BLaER1 treated with 17β-estradiol and CSF1 and Interleukin-3, amounts not matched to agents 10 nM and 100 nM (cell line): Measurements from ENCODE around the gene NTM.

Experiments
- H3K27ac ChIP-seq, 11 experiments: shearing (Covaris generic); formaldehyde crosslinking; 2 replicates each; pipeline ENCODE4 v1.8.1; 2022
- H3K27me3 ChIP-seq, 11 experiments: shearing (Covaris generic); formaldehyde crosslinking; 2 replicates each; pipeline ENCODE4 v1.8.1; 2022
- H3K36me3 ChIP-seq, 11 experiments: shearing (Covaris generic); formaldehyde crosslinking; 2 replicates each; pipeline ENCODE4 v1.8.1; 2022
- H3K4me1 ChIP-seq, 10 experiments: shearing (Covaris generic); formaldehyde crosslinking; 2 replicates each; pipeline ENCODE4 v1.8.1; 2022
- H3K4me2 ChIP-seq, 11 experiments: shearing (Covaris generic); formaldehyde crosslinking; 2 replicates each; pipeline ENCODE4 v1.8.1; 2022
- H3K4me3 ChIP-seq, 10 experiments: shearing (Covaris generic); formaldehyde crosslinking; 2 replicates each; pipeline ENCODE4 v1.8.1; 2022
- H3K9ac ChIP-seq, 11 experiments: shearing (Covaris generic); formaldehyde crosslinking; 2 replicates each; pipeline ENCODE4 v1.8.1; 2022
- H3K9me3 ChIP-seq, 11 experiments: shearing (Covaris generic); formaldehyde crosslinking; replicated peaks in 1 of 11; 2 replicates each; pipeline ENCODE4 v1.8.1; 2022
- H4K20me1 ChIP-seq, 11 experiments: shearing (Covaris generic); formaldehyde crosslinking; 2 replicates each; pipeline ENCODE4 v1.8.1; 2022
- Cebpa-rat ChIP-seq, 11 experiments: shearing (Covaris generic); IDR thresholded peaks; 2 replicates each; pipeline ENCODE4 v1.8.1; 2022

The NTM gene

GRCh38 chr11:131841925-131842635, 471.7 kb downstream of the NTM start:
- Histone ChIP-seq H3K4me3 (no peak overlapping the region), H3K4me2 (peak overlapping the region in 5 of 11 experiments; percentile 13 to 59 (median 44); a peak in 8 of 22 replicates), H3K27me3 (no peaks in the 10 kb centered on the region), H4K20me1 (no peaks in the 10 kb centered on the region), H3K27ac (peak overlapping the region in 3 of 11 experiments; percentile 2 to 56 (median 21); a peak in 3 of 22 replicates), H3K36me3 (no peaks in the 10 kb centered on the region), H3K9me3 (no peaks in the 10 kb centered on the region), H3K4me1 (peaks cover 0 to 24% (median 13%) of the 10 kb centered on the region in 10 experiments; a peak in 14 of 20 replicates), H3K9ac (no peak overlapping the region)
- TF ChIP-seq Cebpa-rat (IDR thresholded peaks at IDR 0.05), result no peak

DNA sequence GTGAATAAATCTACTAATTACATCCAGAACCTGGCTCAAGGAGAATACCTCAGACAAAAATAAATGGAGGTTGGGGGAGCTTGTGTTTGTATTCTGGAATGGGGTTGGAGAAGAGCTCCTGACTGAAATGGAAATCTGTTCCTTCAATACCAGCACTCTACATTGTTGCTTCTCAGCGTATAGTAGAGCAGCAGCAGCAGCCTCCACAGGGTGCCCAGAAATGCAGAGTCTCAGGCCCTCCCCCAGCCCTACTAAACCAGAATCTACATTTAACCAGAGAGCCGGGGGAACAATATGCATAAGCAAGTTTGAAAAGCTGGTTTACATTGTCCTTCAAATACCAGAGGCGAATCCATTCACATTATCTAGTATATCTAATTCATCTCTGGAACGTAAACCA, 474.8 kb downstream of the NTM start:
- Histone ChIP-seq H3K36me3 (no peaks in the 10 kb centered on the region), H3K4me1 (peaks cover 0 to 22% (median 13%) of the 10 kb centered on the region in 10 experiments; a peak in 14 of 20 replicates), H3K9me3 (no peaks in the 10 kb centered on the region), H3K9ac (no peak overlapping the region), H3K27ac (no peak overlapping the region), H3K27me3 (no peaks in the 10 kb centered on the region), H3K4me2 (no peak overlapping the region), H3K4me3 (no peak overlapping the region), H4K20me1 (no peaks in the 10 kb centered on the region)
- no peak for TF ChIP-seq Cebpa-rat (IDR thresholded peaks at IDR 0.05)

GRCh38 chr11:131849485-131849884, 479.1 kb downstream of the NTM start:
- Histone ChIP-seq H4K20me1 (no peaks in the 10 kb centered on the region), H3K36me3 (no peaks in the 10 kb centered on the region), H3K27ac (no peak overlapping the region), H3K27me3 (no peaks in the 10 kb centered on the region), H3K4me2 (no peak overlapping the region), H3K4me1 (no peaks in the 10 kb centered on the region), H3K9ac (no peak overlapping the region), H3K4me3 (no peak overlapping the region), H3K9me3 (no peaks in the 10 kb centered on the region)
- 0 out of 22 replicates have a peak, but pooled peaks of 1 of the 11 experiments have one; percentile 28 for TF ChIP-seq Cebpa-rat (IDR thresholded peaks at IDR 0.05)

DNA sequence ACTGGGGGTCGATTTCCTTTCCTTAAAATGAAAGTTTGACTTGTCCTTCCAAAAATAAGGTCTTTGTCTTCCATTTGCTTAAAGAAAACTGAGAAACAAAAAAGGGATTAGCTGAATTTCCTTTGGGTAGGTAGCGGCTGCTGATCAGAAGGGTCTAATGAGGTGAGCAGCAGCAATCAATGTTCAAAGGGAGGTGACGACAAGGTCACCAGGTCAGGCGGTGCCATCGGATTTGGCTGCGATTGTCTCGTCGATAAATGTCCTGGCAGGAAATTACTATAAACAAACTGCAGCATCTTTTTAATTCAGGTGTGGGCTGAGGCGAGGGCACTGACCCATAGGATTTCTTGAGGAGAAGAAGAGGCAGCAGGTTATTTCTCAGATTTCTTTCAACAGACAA, 480.1 kb downstream of the NTM start:
- H3K36me3 ChIP-seq, result no peaks in the 10 kb centered on the region
- H3K9ac ChIP-seq, result no peak overlapping the region
- no peaks in the 10 kb centered on the region for H3K27me3 ChIP-seq
- no peaks in the 10 kb centered on the region for H4K20me1 ChIP-seq
- no peak overlapping the region for H3K27ac ChIP-seq
- TF ChIP-seq Cebpa-rat (IDR thresholded peaks at IDR 0.05), result no peak
- H3K4me1 ChIP-seq, result no peaks in the 10 kb centered on the region
- no peak overlapping the region for H3K4me3 ChIP-seq
- H3K4me2 ChIP-seq, result no peak overlapping the region
- H3K9me3 ChIP-seq, result no peaks in the 10 kb centered on the region

DNA sequence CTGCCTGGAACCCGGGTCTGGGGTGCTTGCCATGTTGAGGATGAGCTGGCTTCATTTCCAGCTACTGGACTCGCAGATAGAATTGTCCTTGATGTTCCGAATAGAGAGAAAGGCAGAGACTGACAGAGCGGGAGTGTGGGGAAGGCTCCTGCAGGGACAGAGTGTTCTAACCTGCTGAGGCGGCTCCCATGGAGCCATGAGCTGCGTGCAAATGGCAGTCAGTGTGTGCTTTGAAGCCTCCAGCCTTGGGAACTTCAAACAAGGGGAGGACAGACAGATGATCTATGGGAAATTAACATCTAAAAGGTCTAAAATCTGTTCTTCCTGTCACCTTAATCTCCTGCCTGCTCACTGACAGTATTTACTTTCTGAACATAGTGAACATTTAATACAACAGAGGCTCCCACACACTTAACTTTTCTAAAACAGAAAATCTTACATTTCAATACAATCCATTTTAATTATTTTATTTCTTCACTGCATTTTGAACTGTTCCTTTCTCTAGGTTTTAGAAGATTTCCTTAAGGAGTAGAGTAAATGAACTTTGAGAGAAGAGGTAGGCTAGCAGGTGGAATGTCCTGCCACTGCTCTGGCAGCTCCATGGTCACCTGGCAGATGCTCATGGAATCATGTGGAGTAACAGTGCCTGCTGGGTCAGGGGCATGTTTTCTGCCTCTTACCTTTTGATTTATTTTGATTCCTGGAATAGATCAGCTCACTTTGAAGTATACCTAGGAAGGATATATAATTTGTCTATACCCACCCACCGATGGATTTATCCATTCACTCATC, 481.7 kb downstream of the NTM start:
- no peaks in the 10 kb centered on the region for H3K27me3 ChIP-seq
- no peak overlapping the region for H3K9ac ChIP-seq
- no peak overlapping the region for H3K27ac ChIP-seq
- H3K36me3 ChIP-seq, result no peaks in the 10 kb centered on the region
- no peaks in the 10 kb centered on the region for H3K4me1 ChIP-seq
- H3K4me3 ChIP-seq, result no peak overlapping the region
- no peak overlapping the region for H3K4me2 ChIP-seq
- H4K20me1 ChIP-seq, result no peaks in the 10 kb centered on the region
- H3K9me3 ChIP-seq, result no peaks in the 10 kb centered on the region
- no peak for TF ChIP-seq Cebpa-rat (IDR thresholded peaks at IDR 0.05)

DNA sequence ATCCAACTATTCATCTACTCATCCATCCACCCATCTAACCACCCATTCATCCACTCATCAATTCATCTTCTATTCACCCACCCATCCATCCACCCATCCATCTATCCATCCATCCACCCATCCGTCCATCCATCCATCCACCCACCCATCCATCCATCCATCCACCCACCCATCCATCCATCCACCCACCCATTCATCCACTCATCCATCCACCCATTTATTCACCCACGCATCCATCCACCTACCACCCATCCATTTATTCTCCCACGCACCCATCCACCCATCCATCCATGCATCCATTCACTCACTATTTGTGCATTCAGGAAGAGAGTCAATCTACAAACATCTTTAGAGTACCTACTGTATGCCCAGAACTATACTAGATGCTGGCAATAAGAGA, 482.3 kb downstream of the NTM start:
- Histone ChIP-seq H4K20me1 (no peaks in the 10 kb centered on the region), H3K9ac (no peak overlapping the region), H3K36me3 (no peaks in the 10 kb centered on the region), H3K27ac (no peak overlapping the region), H3K4me1 (no peaks in the 10 kb centered on the region), H3K4me3 (no peak overlapping the region), H3K9me3 (no peaks in the 10 kb centered on the region), H3K4me2 (no peak overlapping the region), H3K27me3 (no peaks in the 10 kb centered on the region)
- TF ChIP-seq Cebpa-rat (IDR thresholded peaks at IDR 0.05), result no peak

- H3K9me3 ChIP-seq, result no peaks in the 10 kb centered on the region
- H3K4me2 ChIP-seq, result no peak overlapping the region
- TF ChIP-seq Cebpa-rat (IDR thresholded peaks at IDR 0.05), result no peak
- H3K9ac ChIP-seq, result no peak overlapping the region
- peaks cover 0 to under 1% (median 0%) of the 10 kb centered on the region in 10 experiments; a peak in 1 of 20 replicates for H3K4me1 ChIP-seq
- H3K36me3 ChIP-seq, result no peaks in the 10 kb centered on the region
- H3K4me3 ChIP-seq, result no peak overlapping the region
- no peak overlapping the region for H3K27ac ChIP-seq
- H4K20me1 ChIP-seq, result no peaks in the 10 kb centered on the region
- no peaks in the 10 kb centered on the region for H3K27me3 ChIP-seq
Observed at GRCh38 chr11:131854391-131854790, 484.0 kb downstream of the NTM start.

GRCh38 chr11:131855320-131855719, 484.9 kb downstream of the NTM start:
- Histone ChIP-seq H3K4me2 (no peak overlapping the region), H3K4me3 (no peak overlapping the region), H3K27ac (no peak overlapping the region), H3K27me3 (no peaks in the 10 kb centered on the region), H4K20me1 (no peaks in the 10 kb centered on the region), H3K9me3 (no peaks in the 10 kb centered on the region), H3K36me3 (no peaks in the 10 kb centered on the region), H3K4me1 (peaks cover 0 to 9% (median 2%) of the 10 kb centered on the region in 10 experiments; a peak in 5 of 20 replicates), H3K9ac (no peak overlapping the region)
- no peak for TF ChIP-seq Cebpa-rat (IDR thresholded peaks at IDR 0.05)

- Histone ChIP-seq H3K9me3 (no peaks in the 10 kb centered on the region), H3K4me2 (no peak overlapping the region), H3K4me3 (no peak overlapping the region), H4K20me1 (no peaks in the 10 kb centered on the region), H3K4me1 (peaks cover 0 to 9% (median 2%) of the 10 kb centered on the region in 10 experiments; a peak in 6 of 20 replicates), H3K9ac (no peak overlapping the region), H3K27me3 (no peaks in the 10 kb centered on the region), H3K36me3 (no peaks in the 10 kb centered on the region), H3K27ac (no peak overlapping the region)
- TF ChIP-seq Cebpa-rat (IDR thresholded peaks at IDR 0.05), result no peak
Observed at GRCh38 chr11:131857246-131857645, 486.8 kb downstream of the NTM start.
